Adrenal gland (tissue), 12 donors: ENCODE data around the gene TINAGL1. TPM values are rescaled to one million over a fixed set of nuclear protein-coding genes. Genes with fewer than 3 reads are reported as not detected.

ENCODE experiments used
- DNase-seq, 7 donors: peaks; one replicate each; pipeline ENCODE4 v3.0.0-alpha.2; 2019 to 2020
- H3K27ac ChIP-seq, 5 donors: fragments of 200-600 bp; sonication (generic) in 4 of 5; 1 replicate in 3 of 5; 2 replicates in 2 of 5; pipeline versions ENCODE4 v1.5.1 to v1.8.0; 2016 to 2020; ENCODE audit warnings: mild to moderate bottlenecking in 1 of 5
- H3K27me3 ChIP-seq: fragments of 200-600 bp; 2 replicates; pipeline ENCODE4 v1.8.0; 2021
- H3K36me3 ChIP-seq, 2 donors: fragments of 200-600 bp; replicated peaks in 1 of 2; 1 replicate in 1 of 2; 2 replicates in 1 of 2; pipeline versions ENCODE4 v1.5.1 to v1.8.0; 2018 to 2022
- H3K4me1 ChIP-seq, 2 donors: fragments of 200-600 bp; replicated peaks in 1 of 2; 1 replicate in 1 of 2; 2 replicates in 1 of 2; pipeline versions ENCODE4 v1.5.1 to v1.8.0; 2018 to 2021
- H3K4me3 ChIP-seq, 4 donors: fragments of 200-600 bp; sonication (generic) in 3 of 4; one replicate each; pipeline ENCODE4 v1.5.1; 2016 to 2018
- H3K9me3 ChIP-seq, 3 donors: fragments of 200-600 bp; sonication (generic) in 1 of 3; replicated peaks in 1 of 3; 1 replicate in 2 of 3; 2 replicates in 1 of 3; pipeline versions ENCODE4 v1.5.1 to v1.8.0; 2016 to 2021
- POLR2A ChIP-seq, 2 donors: fragments of 450-650 bp; IDR thresholded peaks; one replicate each; pipeline ENCODE4 v1.6.1; 2017; ENCODE audit warnings: antibody characterized with exemption in 2 of 2, mild to moderate bottlenecking in 2 of 2, moderate library complexity in 1 of 2
- WGBS, 4 donors: extraction: QIAGEN DNeasy Blood & Tissue Kit in 2 of 4; methylation state at CpG; one replicate each; pipeline versions ENCODE4 v1.1.5 to v1.1.7; 2013 to 2017; 5-methylcytosine and 5-hydroxymethylcytosine counted together
- intact Hi-C, 2 donors: fragments of 100-400 bp; cut with DNase I; formaldehyde crosslinking; loops; one replicate each; pipeline versions ENCODE4 v1.14.1 to v1.15.0; 2022 to 2023
- polyA plus RNA-seq, 3 donors: library from polyadenylated mRNA; stranded (reverse); fragments of 200-250 nt in 2 of 3; fragments of 350-450 nt in 1 of 3; fragmentation: Illumina TruSeq in 1 of 3; extraction: RNeasy Lipid Tissue Mini Kit (QIAGEN cat#74804) in 1 of 3; gene quantifications; one replicate each; pipeline ENCODE4 v1.2.3, GENCODE V29; 2013 to 2014
- total RNA-seq, 9 donors: library from RNA; depleted of rRNA in 4 of 9; stranded (reverse); fragments of >200 nt in 4 of 9; fragments of 120-200 nt in 1 of 9; fragmentation: NEBNext Ultra II Directional in 1 of 9; extraction: Animal tissue kit (Norgen Biotek cat#: 25700) in 1 of 9; gene quantifications; one replicate each; pipeline versions ENCODE4 v1.1.0 to v1.2.4, GENCODE V29; 2013 to 2023
- TF ChIP-seq, protein P1 (sequence below), 6 experiments: fragments of 450-650 bp in 4 of 6; fragments of 200-600 bp in 2 of 6; sonication (generic) in 1 of 6; IDR thresholded peaks; 1 replicate in 5 of 6; 2 replicates in 1 of 6; pipeline versions ENCODE4 v1.5.1 to v1.8.0; 2016 to 2021; ENCODE audit warnings: antibody characterized with exemption in 6 of 6, mild to moderate bottlenecking in 2 of 6, moderate library complexity in 1 of 6
- donor health status: healthy with polysubstance abuse.
- donor health status: Bipolar disorder and iron deficiency.
- donor health status: DM: yes; HTN: yes; CAD: no.
- donor health status: DM: no; HTN: no; CAD: no.
- donor health status: DM: no; HTN: no; CAD: no.
- donor health status: DM: yes; HTN: yes; CAD: no.

TINAGL1 gene
- total and polyA plus RNA-seq, 12 donors: 22.7 to 294 (median 89.9) TPM

DNA sequence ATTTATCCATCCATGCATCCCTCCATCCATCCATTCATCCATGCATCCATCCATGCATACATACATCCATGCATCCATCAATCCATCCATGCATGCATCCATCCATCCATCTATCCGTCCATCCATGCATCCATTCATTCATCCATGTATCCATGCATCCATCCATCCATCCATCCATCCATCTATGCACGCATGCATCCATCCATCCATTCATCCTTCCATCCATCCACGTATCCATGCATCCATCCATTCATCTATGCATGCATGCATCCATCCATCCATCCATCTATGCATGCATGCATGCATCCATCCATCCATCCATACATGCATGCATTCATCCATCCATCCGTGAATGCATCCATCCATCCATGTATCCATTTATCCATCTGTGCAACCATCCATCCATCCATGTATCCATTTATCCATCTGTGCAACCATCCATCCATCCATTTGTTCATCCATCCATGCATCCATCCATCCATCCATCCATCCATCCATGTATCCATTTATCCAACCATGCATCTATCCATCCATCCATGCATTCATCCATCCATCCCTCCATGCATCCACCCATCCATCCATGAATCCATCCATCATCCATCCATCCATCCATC lies 30.3 kb upstream of the TINAGL1 start:
- Histone ChIP-seq H3K36me3 (no peaks in the 10 kb centered on the region), H3K9me3 (no peaks in the 10 kb centered on the region), H3K27me3 (no peaks in the 10 kb centered on the region), H3K27ac (no peak overlapping the region), H3K4me1 (peaks cover 6 to 17% of the 10 kb centered on the region in 2 donors), H3K4me3 (no peak overlapping the region)
- no peak for TF ChIP-seq POLR2A (IDR thresholded peaks at IDR 0.05)
- TF ChIP-seq, protein P1, sequence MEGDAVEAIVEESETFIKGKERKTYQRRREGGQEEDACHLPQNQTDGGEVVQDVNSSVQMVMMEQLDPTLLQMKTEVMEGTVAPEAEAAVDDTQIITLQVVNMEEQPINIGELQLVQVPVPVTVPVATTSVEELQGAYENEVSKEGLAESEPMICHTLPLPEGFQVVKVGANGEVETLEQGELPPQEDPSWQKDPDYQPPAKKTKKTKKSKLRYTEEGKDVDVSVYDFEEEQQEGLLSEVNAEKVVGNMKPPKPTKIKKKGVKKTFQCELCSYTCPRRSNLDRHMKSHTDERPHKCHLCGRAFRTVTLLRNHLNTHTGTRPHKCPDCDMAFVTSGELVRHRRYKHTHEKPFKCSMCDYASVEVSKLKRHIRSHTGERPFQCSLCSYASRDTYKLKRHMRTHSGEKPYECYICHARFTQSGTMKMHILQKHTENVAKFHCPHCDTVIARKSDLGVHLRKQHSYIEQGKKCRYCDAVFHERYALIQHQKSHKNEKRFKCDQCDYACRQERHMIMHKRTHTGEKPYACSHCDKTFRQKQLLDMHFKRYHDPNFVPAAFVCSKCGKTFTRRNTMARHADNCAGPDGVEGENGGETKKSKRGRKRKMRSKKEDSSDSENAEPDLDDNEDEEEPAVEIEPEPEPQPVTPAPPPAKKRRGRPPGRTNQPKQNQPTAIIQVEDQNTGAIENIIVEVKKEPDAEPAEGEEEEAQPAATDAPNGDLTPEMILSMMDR (IDR thresholded peaks at IDR 0.05): no peak
- 76 to 82% (median 79%) methylated on average over 4 of the region's 4 CpGs for WGBS, 4 donors
- no peak for DNase-seq
- intact Hi-C loops: loop anchor here (5.0 to 10.0 kb wide), 5 partner anchors 84 to 361 kb away; no protein-coding TSS in a partner anchor

DNA sequence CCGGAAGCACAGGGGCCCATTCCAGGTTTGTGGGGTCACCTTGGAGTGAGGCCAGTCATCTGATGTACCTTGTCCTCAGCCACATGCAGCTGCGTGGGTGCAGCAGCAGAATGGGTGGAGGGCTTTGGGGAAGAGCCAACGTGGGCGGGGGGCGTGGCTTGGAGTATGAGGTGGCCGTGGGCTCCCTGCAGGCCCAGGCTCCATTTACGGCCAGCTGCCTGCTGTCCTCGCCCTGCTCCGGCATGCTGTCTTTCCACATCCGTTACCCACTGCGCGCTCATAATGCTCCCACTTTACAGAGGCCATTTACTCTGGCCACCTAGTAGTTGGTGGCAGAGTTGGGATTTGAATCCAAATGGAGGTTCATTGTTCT lies 27.8 kb upstream of the TINAGL1 start:
- no peaks in the 10 kb centered on the region for H3K9me3 ChIP-seq
- H3K4me3 ChIP-seq: no peak overlapping the region
- peaks cover 6 to 17% of the 10 kb centered on the region in 2 donors for H3K4me1 ChIP-seq
- H3K36me3 ChIP-seq: no peaks in the 10 kb centered on the region
- TF ChIP-seq, protein P1 (IDR thresholded peaks at IDR 0.05): no peak
- TF ChIP-seq POLR2A (IDR thresholded peaks at IDR 0.05): no peak
- H3K27me3 ChIP-seq: no peaks in the 10 kb centered on the region
- no peak overlapping the region for H3K27ac ChIP-seq
- intact Hi-C loops: loop anchor here (5.0 to 10.0 kb wide), 5 partner anchors 86 to 364 kb away; no protein-coding TSS in a partner anchor
- peak in 2 of 7 donors; percentile 36 to 37 for DNase-seq
- WGBS, 4 donors: 22 to 33% (median 27%) methylated on average over 6 to 12 of the region's 12 CpGs

DNA sequence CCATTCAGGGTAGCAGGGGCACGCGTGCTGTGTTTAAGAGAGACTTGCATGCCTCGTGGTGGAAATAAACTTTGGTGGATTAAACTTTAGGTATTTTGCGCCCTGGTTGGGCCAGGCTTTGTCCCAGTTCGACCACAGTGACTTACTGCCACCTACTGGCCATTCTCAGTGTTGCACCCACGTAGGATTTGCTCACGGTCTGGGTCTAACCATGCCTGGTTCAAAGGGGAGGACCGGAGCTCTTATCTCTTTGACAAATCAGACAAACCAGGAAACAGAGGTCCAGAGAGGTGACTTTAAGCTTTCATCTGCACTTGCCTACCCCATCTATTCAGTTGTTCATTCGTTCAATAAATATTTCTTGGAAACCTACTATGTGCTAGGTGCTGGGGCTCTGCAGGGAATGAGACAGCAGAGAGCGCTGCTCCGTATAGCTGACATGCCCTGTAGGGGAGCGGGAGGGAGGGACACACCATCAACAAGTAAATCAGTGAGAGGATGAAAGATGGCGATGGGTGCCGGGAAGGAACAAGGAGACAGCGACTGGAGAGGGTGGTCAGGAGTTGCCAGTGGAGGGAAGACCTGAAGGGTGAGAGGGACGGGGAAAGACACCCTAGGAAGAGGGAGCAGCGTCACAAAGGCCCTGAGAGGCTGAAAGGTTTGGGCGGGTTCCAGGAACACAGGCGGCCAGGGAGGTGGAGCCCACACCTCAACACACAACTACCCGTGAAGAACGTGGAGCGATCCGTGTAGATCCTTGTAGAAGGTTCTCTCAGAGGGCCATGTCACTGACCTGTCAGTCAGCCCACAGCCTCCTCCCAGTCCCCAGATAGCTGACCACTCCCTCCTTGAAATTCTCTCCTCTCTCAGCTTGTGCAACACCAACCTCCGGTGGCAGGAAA lies 27.2 kb upstream of the TINAGL1 start:
- Histone ChIP-seq H3K27ac (peak overlapping the region in 2 of 5 donors; percentile 16 to 22), H3K36me3 (no peaks in the 10 kb centered on the region), H3K4me3 (peak overlapping the region in 1 of 4 donors; percentile 16), H3K27me3 (no peaks in the 10 kb centered on the region), H3K4me1 (peaks cover 6 to 17% of the 10 kb centered on the region in 2 donors), H3K9me3 (no peaks in the 10 kb centered on the region)
- intact Hi-C loops: loop anchor here (5.0 to 10.0 kb wide), 5 partner anchors 87 to 364 kb away; no protein-coding TSS in a partner anchor
- DNase-seq: peak; percentile 81 to 98 (median 92)
- 3 to 7% (median 4%) methylated on average over 20 to 24 of the region's 24 CpGs for WGBS, 4 donors
- TF ChIP-seq POLR2A (IDR thresholded peaks at IDR 0.05): peak in 1 of 2 donors; percentile 11
- TF ChIP-seq, protein P1 (IDR thresholded peaks at IDR 0.05): peak; percentile 96 to 98 (median 97)
